A549 treated with AZD9567 at 1 μM for 4 hours (cell line): ENCODE data around the gene SREBF1. TPM values are rescaled to one million over a fixed set of nuclear protein-coding genes. Genes with fewer than 3 reads are reported as not detected.

Experiments used
- total RNA-seq: library from RNA; stranded (reverse); fragments of 200-300 nt; extraction: Qiagen RNA extraction; gene quantifications from 5 replicates; pipeline ENCODE4 v1.2.3, GENCODE V29; 2022; ENCODE audit not compliant: insufficient read depth

The SREBF1 gene
- total RNA-seq: 45.5 to 82.2 TPM (median 77.3 TPM) in 5 replicates

DNA sequence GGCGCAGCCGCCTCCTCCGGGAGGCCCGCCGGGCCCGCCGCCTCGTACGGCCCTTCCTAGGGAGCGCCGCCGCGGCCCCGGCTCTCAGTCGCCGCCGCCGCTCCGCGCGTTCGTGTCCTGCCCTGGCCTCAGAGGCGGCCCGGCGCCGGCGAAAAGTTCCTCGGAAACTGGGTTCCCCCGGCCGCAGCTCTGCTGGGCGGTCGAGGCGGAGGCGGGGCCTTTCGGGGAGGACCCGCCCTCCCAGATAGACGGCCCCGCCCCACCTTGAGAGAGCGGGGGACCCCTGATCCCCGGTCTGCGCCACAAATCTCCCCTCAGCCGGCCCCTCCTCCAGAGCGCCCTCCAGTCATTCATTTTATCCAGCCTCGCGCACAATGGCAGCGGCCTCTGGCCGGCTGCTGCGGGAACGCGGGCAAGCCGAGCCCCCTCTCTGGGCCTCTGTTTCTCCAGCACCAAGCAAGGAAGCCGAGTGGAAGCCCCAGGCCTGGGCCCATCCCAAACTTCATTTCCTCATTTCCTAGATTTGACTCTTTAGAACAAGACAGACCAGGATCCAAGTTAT, at the start of gene SREBF1:
SREBF1 (minus strand) TSS at position 169 of the 562 bp plus-strand sequence. CDS start 169 bp downstream, outside the sequence.

Other genes starting within 250 kb of the SREBF1 start
- gene PEMT, start 245.3 kb downstream of the SREBF1 start, total RNA-seq: 42.2 to 69.6 TPM (median 62.7 TPM) in 5 replicates
- 27.1 to 37.4 TPM (median 35.9 TPM) in 5 replicates for gene RAI1, start 155.5 kb downstream of the SREBF1 start, total RNA-seq
- gene TOM1L2, start 135.4 kb upstream of the SREBF1 start, total RNA-seq: 18.7 to 22.0 TPM (median 20.2 TPM) in 5 replicates
- gene DRC3, start 135.9 kb upstream of the SREBF1 start, total RNA-seq: 1.6 to 2.4 TPM (median 1.8 TPM) in 4 of 5 replicates, not detected in the other
- gene ATPAF2, start 202.2 kb upstream of the SREBF1 start, total RNA-seq: 26.8 to 31.6 TPM (median 29.2 TPM) in 5 replicates
- gene GID4, start 202.4 kb upstream of the SREBF1 start, total RNA-seq: 7.8 to 11.8 TPM (median 10.2 TPM) in 5 replicates